AG09309 (cell line): ENCODE measurements around the gene FLVCR2.
A peak's percentile ranks its signal among the peaks of the same experiment; 100 is the strongest.

ENCODE experiments used
- DNase-seq: peaks from one replicate; pipeline ENCODE4 v3.0.0-alpha.2; 2010; ENCODE audit warnings: low read depth
- H3K4me3 ChIP-seq: 2 replicates; pipeline ENCODE4 v1.5.1; 2011; ENCODE audit warnings: mild to moderate bottlenecking, low read depth, low read length, moderate library complexity; ENCODE audit not compliant: control insufficient read depth
- TF ChIP-seq, protein P1 (sequence below): IDR thresholded peaks from 2 replicates; pipeline ENCODE4 v1.5.1; 2011; ENCODE audit warnings: mild to moderate bottlenecking, low read depth, low read length, inconsistent platforms; ENCODE audit not compliant: insufficient read depth, control insufficient read depth; ENCODE audit errors: missing control alignments

The FLVCR2 gene, protein sequence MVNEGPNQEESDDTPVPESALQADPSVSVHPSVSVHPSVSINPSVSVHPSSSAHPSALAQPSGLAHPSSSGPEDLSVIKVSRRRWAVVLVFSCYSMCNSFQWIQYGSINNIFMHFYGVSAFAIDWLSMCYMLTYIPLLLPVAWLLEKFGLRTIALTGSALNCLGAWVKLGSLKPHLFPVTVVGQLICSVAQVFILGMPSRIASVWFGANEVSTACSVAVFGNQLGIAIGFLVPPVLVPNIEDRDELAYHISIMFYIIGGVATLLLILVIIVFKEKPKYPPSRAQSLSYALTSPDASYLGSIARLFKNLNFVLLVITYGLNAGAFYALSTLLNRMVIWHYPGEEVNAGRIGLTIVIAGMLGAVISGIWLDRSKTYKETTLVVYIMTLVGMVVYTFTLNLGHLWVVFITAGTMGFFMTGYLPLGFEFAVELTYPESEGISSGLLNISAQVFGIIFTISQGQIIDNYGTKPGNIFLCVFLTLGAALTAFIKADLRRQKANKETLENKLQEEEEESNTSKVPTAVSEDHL

DNA sequence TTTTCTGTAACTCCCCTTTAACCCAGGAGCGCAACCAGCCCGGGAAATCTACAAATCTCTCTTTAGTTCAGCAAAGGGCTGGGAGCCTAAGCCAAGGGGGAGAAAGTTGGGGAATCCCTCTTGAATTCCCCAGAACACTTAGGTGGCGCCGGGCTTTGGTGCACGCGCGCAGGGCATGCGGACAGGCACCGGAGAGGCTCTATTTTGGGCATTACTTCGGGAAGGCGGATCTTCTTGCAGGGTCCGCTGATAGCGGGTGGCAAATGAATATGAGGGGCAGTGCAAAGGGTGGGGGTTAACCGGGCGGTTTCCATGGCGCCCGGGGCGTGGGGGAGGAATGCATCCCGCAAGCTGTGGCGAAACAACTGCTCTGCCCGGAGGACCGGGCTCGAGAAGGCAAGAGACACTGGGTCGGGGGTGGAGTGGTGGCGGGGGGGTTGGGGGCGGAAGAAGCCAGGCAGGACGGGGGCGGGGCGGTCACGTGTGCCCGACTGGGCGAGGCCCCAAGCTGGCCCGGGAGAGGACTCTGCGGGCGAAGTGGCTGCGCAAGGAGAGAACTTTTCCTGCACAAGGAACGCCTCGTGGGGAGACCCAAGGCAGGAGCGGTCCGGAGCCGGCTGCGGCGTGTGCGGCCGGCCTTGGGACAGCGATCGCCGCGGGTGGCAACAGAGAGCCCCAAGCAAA lies at the start of gene FLVCR2:
TSS of gene FLVCR2 (plus strand) at position 519 of the 684 bp plus-strand sequence. CDS start 353 bp downstream, outside the sequence.
- no peak for DNase-seq
- TF ChIP-seq, protein P1, sequence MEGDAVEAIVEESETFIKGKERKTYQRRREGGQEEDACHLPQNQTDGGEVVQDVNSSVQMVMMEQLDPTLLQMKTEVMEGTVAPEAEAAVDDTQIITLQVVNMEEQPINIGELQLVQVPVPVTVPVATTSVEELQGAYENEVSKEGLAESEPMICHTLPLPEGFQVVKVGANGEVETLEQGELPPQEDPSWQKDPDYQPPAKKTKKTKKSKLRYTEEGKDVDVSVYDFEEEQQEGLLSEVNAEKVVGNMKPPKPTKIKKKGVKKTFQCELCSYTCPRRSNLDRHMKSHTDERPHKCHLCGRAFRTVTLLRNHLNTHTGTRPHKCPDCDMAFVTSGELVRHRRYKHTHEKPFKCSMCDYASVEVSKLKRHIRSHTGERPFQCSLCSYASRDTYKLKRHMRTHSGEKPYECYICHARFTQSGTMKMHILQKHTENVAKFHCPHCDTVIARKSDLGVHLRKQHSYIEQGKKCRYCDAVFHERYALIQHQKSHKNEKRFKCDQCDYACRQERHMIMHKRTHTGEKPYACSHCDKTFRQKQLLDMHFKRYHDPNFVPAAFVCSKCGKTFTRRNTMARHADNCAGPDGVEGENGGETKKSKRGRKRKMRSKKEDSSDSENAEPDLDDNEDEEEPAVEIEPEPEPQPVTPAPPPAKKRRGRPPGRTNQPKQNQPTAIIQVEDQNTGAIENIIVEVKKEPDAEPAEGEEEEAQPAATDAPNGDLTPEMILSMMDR: no peak
- H3K4me3 ChIP-seq: peak within 1 kb of the TSS; percentile 59

DNA sequence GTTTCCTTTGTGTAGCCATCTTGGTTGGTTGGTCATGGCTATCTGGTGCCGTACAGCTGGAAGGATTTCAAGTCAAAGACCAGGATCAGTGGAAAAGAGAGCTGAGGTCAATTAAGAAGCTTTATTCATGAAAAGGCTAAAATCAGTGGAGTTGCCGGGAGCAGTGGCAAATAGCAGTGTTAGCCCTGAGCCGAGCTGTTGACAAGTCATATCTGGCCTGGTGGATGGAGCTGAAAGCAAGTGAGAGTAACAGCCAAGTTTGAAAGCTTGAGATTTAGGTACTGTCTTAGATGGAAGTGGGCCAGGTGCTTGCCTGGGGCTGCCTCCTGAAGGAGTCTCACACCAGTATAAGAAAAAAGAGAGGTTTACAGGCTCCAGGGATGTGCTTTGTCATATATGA lies 47.2 kb upstream of the FLVCR2 start:
- DNase-seq: no peak
- no peak overlapping the region for H3K4me3 ChIP-seq
- TF ChIP-seq, protein P1: no peak

DNA sequence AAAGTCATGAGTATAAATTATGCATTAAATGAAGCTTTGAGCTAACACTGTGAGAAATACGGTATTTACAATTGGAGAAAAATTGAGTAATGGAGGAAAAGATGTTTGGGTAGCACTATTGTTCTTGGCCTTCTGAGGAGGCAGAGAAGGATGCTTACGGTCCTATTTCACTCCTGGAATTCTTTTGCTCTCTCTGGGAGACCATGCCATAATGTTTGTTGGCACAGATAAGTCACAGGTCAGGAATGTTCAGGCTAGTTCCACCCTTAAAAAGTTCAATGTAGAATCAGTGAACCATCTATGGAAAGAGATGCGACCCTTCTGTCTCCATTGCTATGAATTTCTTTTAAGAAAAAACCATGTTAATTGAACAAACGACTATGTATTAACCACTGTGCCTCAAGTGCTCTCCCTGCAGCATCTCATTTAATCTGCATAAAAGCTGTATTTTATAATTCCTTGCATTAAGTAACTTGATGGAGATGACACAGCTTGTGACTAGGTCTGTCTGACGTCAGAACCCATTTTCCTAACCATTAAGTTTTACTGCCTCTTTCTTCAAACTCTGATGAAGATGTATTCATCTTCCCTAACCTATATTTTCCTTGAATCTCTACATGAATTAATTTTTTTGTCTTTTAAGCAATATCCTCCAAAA lies 46.6 kb upstream of the FLVCR2 start:
- H3K4me3 ChIP-seq: no peak overlapping the region
- TF ChIP-seq, protein P1: no peak
- no peak for DNase-seq

DNA sequence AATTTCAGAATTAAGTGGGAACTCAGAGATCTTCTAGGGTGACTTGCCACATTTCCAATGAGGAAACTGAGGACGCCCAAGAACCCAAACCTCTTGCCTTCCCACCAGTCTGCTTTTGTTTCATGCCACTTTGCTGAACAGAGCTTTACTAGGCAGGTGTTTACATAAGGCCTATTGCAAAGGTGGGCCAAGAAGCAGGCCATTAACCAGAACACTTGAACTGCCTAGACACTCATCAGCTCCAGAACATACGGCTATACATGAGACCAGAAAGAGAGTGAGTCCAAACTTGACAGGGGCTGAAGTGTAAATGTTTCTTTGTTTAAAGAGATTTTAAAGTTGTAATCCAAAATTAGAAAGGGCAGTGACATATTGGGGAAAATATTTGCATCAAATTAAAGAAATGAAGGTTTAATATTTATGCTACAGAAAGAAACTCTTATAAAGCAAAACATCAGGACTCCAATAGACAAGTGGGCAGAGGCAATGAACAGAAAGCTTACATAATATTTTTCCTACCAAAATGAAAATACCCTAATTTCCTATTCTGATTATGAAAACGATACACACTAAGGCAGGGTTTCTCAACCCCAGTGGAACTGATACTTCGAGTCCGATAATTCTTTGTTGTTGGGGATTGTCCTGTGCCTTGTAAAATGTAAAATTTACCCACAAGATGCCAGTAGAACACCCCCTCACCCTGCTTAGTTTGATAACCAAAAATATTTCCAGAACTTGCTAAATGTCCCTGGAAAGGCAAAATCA lies 44.4 kb upstream of the FLVCR2 start:
- no peak for DNase-seq
- H3K4me3 ChIP-seq: no peak overlapping the region
- TF ChIP-seq, protein P1: no peak

DNA sequence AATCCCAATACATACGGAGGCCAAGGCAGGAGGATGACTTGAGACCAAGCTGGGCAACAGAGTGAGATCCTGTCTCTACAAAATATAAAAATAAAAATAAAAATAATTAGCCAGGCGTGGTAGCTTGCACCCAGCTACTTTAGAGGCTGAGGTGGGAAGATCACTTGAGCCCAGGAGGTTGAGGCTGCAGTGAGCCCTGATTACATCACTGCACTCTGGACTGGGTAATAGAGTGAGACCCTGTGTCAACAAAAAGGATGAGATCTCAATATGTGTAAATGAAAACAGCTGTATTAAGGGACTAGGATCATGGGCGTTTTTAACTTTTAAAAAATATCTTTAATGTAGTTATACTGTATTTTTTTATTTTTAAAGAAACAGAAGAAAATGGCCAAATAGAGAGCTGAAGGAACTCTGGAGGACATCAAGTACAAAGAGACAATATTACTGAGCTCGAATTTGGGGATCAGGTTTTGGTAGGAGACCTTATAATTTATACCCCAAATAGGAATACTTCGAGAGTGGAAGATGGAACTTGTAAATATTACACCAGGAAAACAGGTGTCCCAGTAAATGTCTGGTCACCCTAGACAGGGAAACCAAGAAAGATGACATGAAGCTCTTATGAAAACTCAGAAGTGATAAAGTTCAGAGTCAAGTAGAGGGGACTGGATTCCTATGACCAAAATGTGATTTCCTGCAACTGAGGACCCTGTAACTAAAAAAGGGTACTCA lies 43.1 kb upstream of the FLVCR2 start:
- DNase-seq: no peak
- H3K4me3 ChIP-seq: no peak overlapping the region
- TF ChIP-seq, protein P1: no peak
